Measurements from ENCODE around the gene CPTP.

CPTP gene

GRCh38 chr1:1292851-1293250, 31.8 kb upstream of the CPTP start:
- DNase-seq, result no peak

DNA sequence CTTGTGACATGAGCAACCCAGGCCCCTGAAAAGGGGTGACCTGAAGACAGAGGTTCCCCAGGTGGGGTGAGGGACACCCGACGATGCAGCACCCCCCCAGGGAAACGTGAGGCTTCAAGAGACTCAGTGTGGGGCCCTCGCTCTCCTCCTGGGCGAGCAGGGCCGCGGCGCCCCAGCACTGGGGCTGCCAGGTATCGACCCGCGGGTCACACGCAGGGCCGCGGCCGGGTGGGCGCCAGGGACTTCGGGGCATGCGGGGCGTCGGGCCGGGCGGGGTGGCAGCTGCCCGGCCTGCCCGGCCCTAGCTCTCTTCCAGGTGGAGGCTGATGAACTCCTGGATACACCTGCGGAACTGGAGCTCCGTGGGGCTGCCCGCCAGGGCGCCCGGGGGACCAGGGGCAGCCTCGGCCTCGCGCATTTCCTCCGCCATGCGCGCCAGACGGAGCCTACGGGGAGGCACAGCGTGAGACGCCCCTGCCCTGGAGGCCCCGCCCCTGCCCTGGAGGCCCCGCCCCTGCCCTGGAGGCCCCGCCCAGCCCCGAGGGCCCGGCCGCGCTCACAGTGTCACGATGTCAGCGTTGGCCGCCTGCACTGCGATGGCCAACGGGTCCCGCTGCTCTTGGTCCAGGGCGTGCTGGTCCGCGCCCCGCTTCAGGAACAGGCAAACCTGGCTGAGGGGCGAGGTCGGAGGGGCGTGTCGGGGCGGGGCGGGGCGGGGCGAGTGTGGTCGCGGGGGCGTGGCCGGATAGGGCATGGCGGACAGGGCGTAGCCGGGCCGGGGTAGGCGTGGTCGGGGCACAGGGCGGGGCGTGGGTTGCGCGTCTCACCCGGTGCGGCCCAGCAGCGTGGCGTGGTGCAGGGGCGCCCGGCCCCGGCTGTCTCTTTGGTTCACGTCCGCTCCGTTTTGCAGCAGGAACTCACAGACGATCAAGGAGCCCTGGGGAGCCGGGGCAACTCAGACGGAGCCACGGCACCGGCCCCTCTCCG, 31.0 kb upstream of the CPTP start:
- DNase-seq, result no peak

DNA sequence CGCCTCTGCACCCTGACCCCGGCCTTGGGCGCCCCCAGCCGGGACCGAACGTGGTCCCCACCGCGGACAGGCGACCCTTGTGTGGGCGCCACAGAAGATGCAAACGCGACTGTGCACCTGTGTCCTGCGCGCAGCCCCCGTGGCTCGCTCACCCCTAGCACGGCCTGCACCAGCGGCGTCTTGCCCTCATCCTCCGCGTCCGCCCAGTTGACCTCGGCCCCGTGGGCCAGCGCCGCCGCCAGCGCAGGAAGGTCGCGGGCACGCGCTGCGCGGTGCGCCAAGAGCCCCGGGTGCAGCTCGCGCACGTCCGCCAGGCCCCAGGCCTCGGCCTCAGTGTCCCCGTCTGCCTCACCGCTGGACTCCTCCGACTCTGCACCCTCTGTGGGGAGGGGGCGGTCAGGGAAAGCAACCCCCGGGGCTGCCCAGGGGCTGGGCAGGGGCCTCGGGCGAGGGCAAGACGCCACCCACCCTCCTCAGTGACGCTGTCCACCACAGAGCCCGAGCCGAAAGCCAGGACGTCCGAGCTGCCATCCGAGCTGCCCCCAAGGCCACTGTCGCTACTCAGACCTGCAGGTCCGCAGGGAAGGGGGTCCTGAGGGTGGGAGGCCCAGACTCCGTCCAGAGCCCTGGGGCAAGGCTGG, 30.2 kb upstream of the CPTP start:
- DNase-seq, result no peak

DNA sequence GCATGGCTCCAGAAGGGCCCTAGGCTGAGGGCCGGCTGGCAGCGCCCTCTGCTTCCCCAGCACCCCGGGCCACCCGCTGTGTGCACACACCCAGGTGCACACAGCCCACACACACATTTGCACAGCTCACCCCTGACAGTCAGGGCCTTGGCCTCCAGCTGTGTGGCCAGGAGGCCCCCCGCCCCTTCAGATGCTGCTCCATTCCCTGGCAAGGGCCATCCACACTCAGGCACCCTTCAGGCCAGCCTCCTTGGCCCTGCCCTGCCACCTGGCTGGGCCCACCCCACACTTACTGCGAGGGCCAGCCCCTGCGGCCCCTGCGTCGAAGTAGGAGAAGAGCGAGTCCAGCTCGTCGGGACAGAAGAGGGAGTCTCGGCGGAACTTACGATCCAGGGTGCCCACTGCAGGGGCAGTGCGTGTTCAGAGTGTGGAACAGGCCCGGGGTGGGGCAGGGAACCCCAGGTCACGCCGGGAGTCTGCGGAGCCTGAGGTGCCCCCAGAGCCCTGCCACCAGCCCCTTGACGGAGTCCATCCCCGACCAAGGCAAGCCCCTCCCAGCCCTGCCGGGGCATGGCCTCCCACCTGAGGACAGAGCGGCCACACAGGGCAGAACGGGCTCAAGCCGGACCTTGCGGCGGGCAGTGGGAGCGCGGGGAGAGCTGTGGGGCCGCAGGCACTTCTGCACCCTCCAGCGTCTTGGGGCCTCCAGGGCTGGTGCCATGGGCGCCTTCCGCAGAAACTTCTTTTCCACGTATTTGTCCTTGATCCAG, 29.3 kb upstream of the CPTP start:
- DNase-seq, result no peak

GRCh38 chr1:1296070-1297061, 28.2 kb upstream of the CPTP start:
- DNase-seq, result no peak

DNA sequence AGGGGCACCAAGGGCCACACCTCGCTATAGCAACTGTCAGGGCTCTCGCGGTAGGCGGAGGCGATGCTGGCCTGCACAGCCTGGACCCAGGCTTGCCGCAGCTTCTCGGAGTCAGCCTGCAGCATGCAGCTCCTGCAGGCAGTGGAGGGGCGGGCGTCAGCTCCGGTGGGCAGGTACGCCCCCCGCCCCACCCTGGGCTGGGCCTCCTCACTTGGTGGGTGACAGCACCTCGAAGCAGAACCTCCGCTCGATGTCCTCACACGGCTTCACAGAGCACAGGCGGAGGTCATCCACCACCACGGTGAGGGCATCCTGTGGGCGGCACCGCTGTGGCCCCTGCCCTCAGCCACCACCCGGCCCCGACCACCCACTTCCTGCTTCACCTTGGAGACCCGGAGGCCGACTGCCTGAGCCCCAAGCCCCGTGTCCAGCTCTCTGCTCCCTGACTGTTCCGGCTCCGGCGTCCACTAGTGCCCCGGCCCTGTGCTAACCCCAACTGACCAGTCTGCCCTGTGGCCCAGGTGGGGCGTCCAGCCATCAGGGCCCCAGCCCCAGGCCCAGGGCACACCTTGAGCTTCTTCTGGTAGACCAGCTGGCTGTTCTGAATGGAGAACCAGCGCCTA, 26.7 kb upstream of the CPTP start:
- DNase-seq, result no peak

- no peak for DNase-seq
These were observed 25.5 kb upstream of the CPTP start for GRCh38 chr1:1298861-1299685.

DNA sequence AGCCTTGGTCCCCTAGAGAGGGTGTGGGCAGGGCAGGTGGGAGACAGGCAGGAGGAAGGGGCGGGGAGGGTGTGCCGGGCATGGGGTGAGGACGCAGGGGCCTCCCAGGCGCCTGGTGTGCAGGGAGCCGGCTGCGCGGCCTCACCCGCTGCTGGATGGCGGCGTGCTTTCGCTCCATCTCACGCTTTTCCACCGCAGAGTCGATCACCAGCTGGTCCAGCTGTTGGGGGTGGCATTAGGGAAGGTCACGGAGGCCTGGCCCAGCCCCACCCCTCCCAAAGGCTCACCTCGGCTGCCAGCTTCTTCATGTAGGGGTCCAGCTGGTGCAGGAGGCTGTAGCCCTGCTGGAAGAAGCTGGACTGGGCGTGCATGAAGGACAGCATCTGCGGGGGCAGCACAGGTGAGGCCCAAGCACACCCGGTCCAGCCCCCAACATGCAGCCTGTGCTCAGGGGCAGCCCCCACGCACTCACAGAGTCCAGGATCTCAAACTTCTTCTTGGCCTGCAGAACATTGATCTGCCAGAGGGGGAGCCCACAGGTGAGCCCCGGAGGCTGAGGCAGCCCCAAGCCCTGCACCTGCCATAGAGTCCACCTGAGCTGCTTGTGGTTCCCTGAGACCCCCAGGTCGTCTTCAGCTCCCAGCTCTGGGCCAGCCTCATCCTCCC, 24.8 kb upstream of the CPTP start:
- no peak for DNase-seq

GRCh38 chr1:1300352-1300739, 24.3 kb upstream of the CPTP start:
- DNase-seq, result no peak

GRCh38 chr1:1302006-1302430, 22.6 kb upstream of the CPTP start:
- DNase-seq, result no peak

- DNase-seq, result no peak
These were observed 21.6 kb upstream of the CPTP start for GRCh38 chr1:1302951-1303509.

DNA sequence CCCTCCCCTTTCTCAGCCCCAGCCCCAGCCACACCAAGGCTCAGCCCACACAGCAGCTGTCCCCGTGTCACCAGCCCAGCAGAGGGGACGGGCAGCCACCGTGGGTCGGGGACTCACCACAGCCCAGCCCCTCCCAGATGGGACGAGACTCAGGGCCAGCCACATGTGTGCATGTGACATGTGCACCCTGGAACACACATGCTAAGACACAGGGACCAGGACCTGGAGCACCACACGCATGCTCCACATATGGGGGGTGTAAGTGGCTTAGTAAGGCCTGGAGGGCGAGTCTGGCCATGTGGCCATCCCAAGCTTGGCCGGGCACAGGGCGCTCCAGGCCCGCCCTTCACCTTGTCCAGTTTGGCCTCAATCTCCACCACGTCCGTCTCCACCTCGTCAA, 20.9 kb upstream of the CPTP start:
- no peak for DNase-seq

DNA sequence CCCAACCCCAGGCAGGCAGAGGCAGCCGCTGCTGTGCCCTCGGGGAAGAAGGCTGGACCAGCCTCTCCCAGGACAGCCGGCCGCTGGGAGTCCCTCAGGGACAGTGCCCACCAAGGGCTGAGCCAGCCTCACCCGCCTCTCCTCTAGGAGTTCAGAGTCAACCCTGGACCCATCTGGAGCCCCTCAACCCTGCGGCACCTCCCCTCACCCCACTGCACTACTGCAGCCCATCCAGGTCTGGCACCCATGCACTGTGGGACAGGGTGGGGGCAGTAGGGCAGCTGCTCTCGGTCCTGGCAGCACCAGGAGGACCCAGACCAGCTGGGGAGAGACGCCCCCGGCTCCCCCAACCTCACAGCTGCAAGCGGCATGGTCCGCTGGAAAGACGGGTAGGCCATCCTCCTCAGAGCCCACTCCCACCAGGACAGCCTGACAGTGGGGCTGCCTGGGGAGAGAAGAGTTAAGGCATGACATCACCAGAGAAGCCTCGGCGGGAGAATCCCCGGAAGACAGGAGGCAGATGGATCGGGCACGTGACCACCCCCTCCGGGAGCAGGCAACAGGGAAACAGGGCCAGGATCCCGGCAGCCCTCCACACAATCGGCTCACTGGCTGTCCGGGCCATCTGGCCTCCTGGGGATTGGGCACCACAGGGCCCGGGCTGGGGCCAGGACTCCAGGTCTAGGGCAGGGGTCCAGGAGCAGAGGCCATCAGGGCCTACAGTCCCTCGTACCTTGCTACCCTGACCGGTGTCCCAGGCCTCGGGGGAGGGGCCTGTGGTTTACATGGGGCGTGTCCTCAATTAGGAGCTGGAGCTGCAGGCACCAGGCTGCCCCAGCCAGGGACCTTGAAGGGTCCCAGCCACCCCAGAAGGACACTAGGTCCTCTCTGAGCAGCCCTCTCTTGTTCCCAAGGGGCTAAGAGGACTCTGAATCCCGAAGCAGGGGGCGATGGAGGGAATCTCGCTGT, 20.0 kb upstream of the CPTP start:
- peak; percentile 90 for DNase-seq

GRCh38 chr1:1305300-1306069, 19.1 kb upstream of the CPTP start:
- peak; percentile 67 for DNase-seq

GRCh38 chr1:1306070-1306660, 18.4 kb upstream of the CPTP start:
- DNase-seq, result peak; percentile 29

GRCh38 chr1:1306661-1307260, 17.8 kb upstream of the CPTP start:
- no peak for DNase-seq

Measured in NCI-H1694 (cell line).